HL-60 (cell line): ENCODE results near the gene ATF2.

ENCODE experiments used
- DNase-seq, 2 experiments: peaks; one replicate each; pipeline ENCODE4 v3.0.0-alpha.2; 2010 to 2020; ENCODE audit warnings: low read depth in 1 of 2, low spot score in 1 of 2
- H3K27ac ChIP-seq: fragments of 250-450 bp; sonication (Bioruptor Pico); replicated peaks from 2 replicates; pipeline ENCODE4 v1.5.1; 2020; ENCODE audit warnings: mild to moderate bottlenecking, moderate library complexity
- H3K27me3 ChIP-seq: fragments of 250-450 bp; sonication (Bioruptor Pico); 2 replicates; pipeline ENCODE4 v1.5.1; 2021; ENCODE audit warnings: mild to moderate bottlenecking, moderate library complexity; ENCODE audit not compliant: insufficient read depth, poor library complexity, severe bottlenecking
- H3K4me3 ChIP-seq: replicated peaks from 2 replicates; pipeline ENCODE4 v1.5.1; 2011; ENCODE audit warnings: mild to moderate bottlenecking, control low read depth, low read length; ENCODE audit not compliant: insufficient read depth
- GABPA ChIP-seq: IDR thresholded peaks from 2 replicates; pipeline ENCODE4 v1.6.1; 2012; ENCODE audit warnings: low read depth
- POLR2AphosphoS5 ChIP-seq: IDR thresholded peaks from 2 replicates; pipeline ENCODE4 v1.6.1; 2012; ENCODE audit warnings: low read depth
- SPI1 ChIP-seq: IDR thresholded peaks from 2 replicates; pipeline ENCODE4 v1.6.1; 2012; ENCODE audit warnings: low read depth, mild to moderate bottlenecking, borderline replicate concordance
- TF ChIP-seq, protein P1 (sequence below): IDR thresholded peaks from 2 replicates; pipeline ENCODE4 v1.6.1; 2012; ENCODE audit warnings: low read depth; ENCODE audit not compliant: insufficient replicate concordance
- TF ChIP-seq, protein P2 (sequence below): IDR thresholded peaks from one replicate; pipeline ENCODE4 v1.5.1; 2011; ENCODE audit warnings: low read length, control low read depth, inconsistent platforms; ENCODE audit not compliant: insufficient read depth

ATF2 gene

DNA sequence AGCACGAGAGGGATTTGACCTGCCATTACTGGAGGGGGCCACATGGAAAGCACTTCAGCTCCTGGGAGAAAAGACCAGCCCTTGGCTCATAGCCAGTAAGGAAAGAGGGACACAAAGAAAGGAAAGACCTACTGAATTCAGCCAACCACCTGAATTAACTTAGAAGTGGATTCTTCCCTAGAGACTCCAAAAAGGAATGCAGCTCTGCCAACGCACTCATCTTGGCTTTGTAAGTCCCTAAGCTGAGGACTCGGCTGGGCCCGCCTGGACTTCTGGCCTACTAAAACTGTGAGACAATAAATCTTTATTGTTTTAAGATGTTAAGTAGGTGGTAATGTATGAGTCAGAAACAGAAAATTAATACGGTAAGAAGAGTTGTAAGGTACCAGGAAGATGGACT is 11.5 kb downstream of the ATF2 start:
- H3K4me3 ChIP-seq: no peak overlapping the region
- no peak overlapping the region for H3K27ac ChIP-seq
- H3K27me3 ChIP-seq: no peaks in the 10 kb centered on the region
- DNase-seq: no peak
- TF ChIP-seq, protein P1, sequence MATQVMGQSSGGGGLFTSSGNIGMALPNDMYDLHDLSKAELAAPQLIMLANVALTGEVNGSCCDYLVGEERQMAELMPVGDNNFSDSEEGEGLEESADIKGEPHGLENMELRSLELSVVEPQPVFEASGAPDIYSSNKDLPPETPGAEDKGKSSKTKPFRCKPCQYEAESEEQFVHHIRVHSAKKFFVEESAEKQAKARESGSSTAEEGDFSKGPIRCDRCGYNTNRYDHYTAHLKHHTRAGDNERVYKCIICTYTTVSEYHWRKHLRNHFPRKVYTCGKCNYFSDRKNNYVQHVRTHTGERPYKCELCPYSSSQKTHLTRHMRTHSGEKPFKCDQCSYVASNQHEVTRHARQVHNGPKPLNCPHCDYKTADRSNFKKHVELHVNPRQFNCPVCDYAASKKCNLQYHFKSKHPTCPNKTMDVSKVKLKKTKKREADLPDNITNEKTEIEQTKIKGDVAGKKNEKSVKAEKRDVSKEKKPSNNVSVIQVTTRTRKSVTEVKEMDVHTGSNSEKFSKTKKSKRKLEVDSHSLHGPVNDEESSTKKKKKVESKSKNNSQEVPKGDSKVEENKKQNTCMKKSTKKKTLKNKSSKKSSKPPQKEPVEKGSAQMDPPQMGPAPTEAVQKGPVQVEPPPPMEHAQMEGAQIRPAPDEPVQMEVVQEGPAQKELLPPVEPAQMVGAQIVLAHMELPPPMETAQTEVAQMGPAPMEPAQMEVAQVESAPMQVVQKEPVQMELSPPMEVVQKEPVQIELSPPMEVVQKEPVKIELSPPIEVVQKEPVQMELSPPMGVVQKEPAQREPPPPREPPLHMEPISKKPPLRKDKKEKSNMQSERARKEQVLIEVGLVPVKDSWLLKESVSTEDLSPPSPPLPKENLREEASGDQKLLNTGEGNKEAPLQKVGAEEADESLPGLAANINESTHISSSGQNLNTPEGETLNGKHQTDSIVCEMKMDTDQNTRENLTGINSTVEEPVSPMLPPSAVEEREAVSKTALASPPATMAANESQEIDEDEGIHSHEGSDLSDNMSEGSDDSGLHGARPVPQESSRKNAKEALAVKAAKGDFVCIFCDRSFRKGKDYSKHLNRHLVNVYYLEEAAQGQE: no peak
- TF ChIP-seq SPI1 (no peak), GABPA (no peak), POLR2AphosphoS5 (no peak)
- TF ChIP-seq, protein P2, sequence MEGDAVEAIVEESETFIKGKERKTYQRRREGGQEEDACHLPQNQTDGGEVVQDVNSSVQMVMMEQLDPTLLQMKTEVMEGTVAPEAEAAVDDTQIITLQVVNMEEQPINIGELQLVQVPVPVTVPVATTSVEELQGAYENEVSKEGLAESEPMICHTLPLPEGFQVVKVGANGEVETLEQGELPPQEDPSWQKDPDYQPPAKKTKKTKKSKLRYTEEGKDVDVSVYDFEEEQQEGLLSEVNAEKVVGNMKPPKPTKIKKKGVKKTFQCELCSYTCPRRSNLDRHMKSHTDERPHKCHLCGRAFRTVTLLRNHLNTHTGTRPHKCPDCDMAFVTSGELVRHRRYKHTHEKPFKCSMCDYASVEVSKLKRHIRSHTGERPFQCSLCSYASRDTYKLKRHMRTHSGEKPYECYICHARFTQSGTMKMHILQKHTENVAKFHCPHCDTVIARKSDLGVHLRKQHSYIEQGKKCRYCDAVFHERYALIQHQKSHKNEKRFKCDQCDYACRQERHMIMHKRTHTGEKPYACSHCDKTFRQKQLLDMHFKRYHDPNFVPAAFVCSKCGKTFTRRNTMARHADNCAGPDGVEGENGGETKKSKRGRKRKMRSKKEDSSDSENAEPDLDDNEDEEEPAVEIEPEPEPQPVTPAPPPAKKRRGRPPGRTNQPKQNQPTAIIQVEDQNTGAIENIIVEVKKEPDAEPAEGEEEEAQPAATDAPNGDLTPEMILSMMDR: no peak

DNA sequence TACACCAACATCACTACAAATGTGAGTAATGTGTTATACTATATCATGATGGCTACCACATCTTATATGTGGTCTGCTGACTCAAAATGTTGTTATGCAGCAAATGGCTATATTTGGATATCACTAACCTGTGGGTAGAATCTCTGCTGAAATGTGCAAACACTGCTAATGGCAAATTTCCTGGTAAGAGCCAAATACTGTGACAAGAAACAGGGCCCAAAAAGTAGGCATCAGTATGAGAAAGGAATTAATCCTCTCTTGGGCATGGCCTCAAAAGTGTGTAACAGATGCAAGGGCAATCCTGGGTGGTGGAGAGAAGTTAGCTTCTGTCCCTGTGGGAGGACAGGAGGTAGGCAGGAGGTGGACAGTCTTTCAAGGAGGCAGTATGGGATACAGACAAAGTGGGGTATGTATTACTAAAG is 13.3 kb downstream of the ATF2 start:
- H3K27ac ChIP-seq: no peak overlapping the region

DNA sequence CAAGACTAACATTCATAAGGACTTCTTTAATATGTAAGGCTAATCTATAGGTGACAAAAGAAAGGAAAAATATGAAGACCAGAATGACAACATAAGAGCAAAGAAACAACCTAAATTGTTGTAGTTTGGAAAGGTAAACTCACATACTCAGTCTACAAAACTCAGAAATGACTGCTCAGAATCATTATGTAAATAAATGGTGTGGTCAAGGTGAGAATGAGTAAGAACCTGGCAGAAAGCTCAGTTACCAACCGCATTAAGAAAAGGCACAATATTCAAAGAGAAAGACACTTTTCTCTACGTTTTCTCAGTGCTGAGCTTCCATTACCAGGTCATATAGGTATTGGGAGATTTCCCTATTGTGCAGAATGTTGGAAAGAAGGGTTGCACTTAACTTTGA is 15.8 kb downstream of the ATF2 start:
- no peak for DNase-seq
- Histone ChIP-seq H3K4me3 (no peak overlapping the region), H3K27ac (no peak overlapping the region), H3K27me3 (no peaks in the 10 kb centered on the region)
- TF ChIP-seq POLR2AphosphoS5: no peak
- no peak for TF ChIP-seq SPI1
- TF ChIP-seq, protein P1: no peak
- TF ChIP-seq, protein P2: no peak
- TF ChIP-seq GABPA: no peak

More for the DNA sequence above, 13.3 kb downstream of the ATF2 start:
- TF ChIP-seq SPI1: no peak
- no peak for DNase-seq
- no peak overlapping the region for H3K4me3 ChIP-seq
- no peaks in the 10 kb centered on the region for H3K27me3 ChIP-seq

DNA sequence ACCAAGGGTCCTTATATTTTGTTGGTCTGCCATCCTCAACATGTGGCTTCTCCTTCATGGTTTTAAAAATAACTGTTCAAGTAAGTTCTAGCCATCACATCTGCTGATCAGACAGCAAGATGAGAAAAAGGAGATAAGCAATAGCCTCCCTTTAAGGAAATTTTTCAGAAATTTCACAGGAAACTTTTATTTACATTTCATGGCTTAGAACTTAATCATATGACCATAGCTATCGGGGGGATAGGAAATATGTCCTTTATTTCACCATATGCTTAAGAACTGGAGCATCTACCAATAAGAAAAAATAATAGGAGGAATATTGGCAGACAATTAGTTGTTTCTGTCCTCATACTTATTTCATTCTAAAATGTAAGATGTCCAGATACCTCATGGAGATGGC is 16.2 kb downstream of the ATF2 start:
- Histone ChIP-seq H3K4me3 (no peak overlapping the region), H3K27ac (no peak overlapping the region)
- no peak for DNase-seq

More for the DNA sequence above, 16.2 kb downstream of the ATF2 start:
- H3K27me3 ChIP-seq: no peaks in the 10 kb centered on the region
- TF ChIP-seq POLR2AphosphoS5 (no peak), GABPA (no peak)
- TF ChIP-seq, protein P2: no peak
